HG02884 (cell line): Measurements from ENCODE around the gene CREBRF.
"Not testable (repeated sequence)": the region's sequence is repeated elsewhere in the genome, so short reads cannot be mapped to it uniquely, and the experiment has no call there.

Source experiments
- ATAC-seq: cut with Tn5 transposase; IDR thresholded peaks from one replicate; pipeline ENCODE4 v1.9.1; 2021; ENCODE audit warnings: mild to moderate bottlenecking, moderate library complexity; ENCODE audit not compliant: unreplicated experiment

The CREBRF gene

GRCh38 chr5:173033923-173034322, 22.2 kb upstream of the CREBRF start:
- no peak for ATAC-seq

- peak; percentile 48 for ATAC-seq
Measured at GRCh38 chr5:173035904-173036707, 20.0 kb upstream of the CREBRF start.

DNA sequence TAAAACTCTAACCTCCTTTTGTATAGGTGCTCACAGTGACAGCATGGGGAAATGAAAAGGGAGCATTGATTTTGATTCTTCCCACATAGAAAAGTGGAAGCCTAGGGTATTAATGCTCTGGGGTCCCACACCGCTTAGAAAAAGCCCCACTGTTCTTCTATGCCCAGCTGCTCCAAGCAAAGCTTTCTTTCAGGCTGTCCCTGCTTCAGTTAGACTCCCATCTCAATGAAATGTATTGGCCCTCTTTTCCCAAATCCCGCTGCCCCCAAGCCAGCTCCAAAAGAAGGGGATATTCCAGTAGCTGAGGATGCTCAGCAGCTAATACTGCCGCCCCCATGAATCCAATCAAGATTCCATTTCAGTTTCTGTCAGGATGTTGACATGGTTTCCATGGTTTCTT, 17.0 kb upstream of the CREBRF start:
- ATAC-seq: no peak

DNA sequence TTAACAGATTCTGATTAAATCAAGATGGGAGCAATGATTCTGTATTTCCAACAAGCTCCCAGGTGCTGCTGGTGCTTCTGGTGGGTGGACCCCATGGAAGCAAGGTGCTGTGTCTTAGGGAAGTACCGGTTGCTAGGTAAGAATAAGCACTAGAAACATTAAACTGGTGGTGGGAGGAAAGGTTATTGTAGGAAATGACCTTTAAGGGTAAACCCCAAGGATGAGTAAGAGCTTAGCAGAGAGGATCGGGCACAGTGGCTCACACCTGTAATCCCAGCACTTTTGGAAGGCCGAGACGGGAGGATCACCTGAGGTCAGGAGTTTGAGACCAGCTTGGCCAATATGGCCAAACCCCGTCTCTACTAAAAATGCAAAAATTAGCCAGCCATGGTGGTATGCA, 16.2 kb upstream of the CREBRF start:
- ATAC-seq: no peak

DNA sequence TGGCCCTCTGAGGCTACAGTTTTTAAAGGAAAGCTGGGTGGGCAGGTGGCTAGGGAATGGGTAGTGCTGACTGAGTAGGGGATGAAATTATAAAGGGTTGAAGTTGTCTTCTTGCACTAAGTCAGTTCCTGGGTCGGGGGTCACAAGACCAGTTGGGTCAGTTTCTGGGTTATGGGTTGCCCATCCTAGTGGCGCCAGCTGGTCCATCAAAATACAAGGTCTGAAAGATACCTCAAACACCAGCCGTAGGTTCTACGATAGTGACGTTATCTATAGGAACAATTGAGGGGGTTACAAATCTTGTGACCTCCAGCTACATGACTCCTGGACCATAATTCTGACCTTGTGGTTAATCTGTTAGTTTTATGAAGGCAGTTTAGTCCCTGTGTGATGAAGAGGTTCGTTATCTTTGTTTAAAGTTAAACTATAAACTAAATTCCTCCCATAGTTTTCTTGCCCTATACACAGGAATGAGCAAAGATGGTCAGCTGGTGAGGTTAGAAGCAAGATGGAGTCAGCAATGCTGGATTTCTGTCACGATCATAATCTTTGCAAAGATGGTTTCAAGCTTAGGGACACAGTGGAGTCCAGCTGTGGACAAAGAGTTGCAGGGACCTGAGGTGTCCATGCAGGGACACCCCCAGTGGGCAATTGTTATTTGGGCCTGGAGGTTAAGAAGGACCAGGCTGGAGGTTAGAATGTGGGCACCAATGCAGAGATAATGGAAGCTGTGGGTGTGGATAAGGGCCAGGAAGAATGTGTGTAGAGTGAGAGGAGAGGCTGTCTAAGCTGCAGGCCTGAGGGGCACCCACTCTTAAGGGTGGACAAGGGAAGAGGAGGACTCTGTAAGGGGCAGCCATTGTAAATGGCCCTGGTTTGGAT, 14.0 kb upstream of the CREBRF start:
- no peak for ATAC-seq

GRCh38 chr5:173042763-173043107, 13.4 kb upstream of the CREBRF start:
- ATAC-seq: no peak

- no peak for ATAC-seq
Measured at GRCh38 chr5:173045474-173045873, 10.7 kb upstream of the CREBRF start.

- ATAC-seq: not testable (repeated sequence)
Measured at GRCh38 chr5:173047096-173047837, 8.9 kb upstream of the CREBRF start.

DNA sequence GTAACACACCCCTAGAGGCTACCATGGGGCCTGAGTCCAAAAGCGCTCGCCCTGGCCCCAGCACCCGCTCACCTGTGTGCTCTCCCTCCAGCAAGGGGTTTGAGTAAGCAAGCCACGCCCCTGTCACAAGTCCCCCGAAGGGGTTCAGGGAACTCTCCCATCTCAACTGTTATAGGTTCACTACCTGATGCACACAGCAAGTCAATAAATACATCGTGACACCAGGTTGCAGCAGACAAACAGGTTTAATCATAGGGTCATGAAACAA, 8.4 kb upstream of the CREBRF start:
- no peak for ATAC-seq

DNA sequence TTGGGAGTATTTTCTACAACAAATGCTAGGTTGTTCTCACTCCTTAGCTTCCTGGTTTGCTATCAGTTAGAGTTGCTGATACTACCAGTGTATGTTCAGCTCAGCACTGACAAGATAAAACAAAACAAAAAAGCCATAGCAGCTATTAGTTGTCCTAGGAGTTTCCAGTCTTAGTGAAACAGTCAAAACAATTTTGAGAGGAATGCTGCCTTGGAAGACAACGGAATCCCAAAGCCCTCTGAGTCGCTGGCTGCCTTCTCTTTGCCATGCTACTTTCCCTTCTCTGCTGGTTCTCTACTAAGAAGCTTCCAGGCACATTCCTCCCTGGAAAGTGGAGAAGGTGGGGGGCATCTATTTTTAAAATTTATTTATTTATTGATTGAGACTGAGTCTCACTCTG, 5.4 kb upstream of the CREBRF start:
- no peak for ATAC-seq

DNA sequence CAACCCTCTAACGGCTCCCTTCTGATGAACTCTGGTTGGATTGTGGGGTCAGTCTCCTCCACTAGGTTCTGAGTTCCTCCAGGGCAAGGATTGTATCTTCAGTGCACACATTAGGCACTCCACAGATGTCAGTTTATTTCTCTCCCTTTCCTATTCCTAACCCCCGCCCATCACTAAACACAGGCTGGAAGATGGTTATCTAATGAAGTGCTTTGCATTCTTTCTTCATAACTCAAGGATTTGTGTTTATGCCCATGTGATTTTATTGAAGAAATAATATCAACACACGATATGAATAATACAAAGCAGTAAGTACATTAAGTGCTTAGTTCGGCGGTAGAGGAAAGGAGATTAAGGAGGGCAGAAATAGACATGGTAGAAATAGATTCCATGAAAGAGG, 4.4 kb upstream of the CREBRF start:
- ATAC-seq: no peak

GRCh38 chr5:173053041-173053440, 3.1 kb upstream of the CREBRF start:
- no peak for ATAC-seq

DNA sequence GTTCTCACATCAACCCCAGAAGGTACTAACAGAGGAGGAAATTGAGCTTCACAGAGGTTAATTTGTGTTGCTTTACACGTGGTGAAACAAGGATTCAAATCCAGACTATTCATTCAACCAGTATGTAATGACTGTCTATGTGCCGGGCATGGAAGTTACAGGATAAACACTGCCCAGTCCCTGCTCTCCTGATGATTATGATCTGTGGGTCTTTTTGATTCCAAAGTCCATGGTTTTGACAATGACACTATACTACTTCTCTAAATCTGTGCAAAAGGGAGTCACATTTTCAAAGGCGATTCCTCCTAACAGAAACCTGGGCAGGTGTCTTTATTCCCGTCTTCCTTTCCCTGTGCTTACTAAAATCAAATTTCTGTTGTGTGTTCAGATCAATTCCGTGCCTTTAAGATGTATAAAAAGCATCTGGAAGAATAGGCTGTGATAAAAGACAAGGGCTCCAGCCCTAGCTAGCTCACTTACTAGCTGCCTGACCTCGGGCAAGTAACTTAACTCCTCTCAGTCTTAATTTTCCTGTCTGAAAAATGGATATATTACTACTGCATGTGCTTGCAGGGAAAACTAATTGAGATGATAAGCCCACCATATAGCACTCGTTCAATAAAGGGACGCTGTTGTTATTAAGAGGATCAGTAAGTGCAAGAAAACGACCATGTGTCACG, 970 bp upstream of the CREBRF start:
- no peak for ATAC-seq

DNA sequence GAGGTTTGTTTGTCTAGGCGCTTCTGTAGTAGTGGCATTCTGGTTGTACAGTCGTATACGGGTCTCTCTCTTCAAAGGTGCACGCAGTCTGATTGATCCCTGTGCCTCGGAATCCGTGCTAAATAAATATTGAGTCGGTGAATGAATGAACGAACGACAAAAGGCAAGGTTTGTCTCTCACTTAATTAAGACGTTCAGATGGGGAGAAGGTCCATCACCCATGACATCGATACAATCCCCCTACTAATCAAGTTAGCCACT, 500 bp upstream of the CREBRF start:
- no peak for ATAC-seq

- peak; percentile 17 for ATAC-seq
Measured at GRCh38 chr5:173056783-173057061, 570 bp downstream of the CREBRF start.

- ATAC-seq: peak; percentile 80
Measured at GRCh38 chr5:173057062-173057924, 1.1 kb downstream of the CREBRF start.

- no peak for ATAC-seq
Measured at GRCh38 chr5:173062141-173062540, 6.0 kb downstream of the CREBRF start.

DNA sequence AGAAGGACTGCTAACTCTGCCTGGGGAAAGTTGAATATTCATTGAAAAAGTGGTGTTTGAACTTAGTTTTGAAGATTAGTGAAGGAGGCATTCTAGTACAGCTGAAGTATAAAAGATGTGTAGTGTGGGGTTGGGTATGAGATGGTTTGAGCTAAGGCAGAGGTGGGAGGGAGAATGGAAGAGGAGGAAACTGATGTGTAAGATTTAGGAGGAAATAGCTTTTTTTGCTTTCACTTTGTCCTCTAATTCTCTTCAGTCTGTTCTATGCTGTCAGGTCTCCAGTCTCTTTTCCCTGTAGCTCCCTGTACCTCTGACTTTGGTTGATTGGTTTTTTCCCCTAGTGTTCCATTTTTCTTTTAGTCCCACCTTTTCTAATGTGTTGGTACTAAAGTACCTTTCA, 9.0 kb downstream of the CREBRF start:
- no peak for ATAC-seq

- ATAC-seq: no peak
Measured at GRCh38 chr5:173069671-173070070, 13.5 kb downstream of the CREBRF start.

GRCh38 chr5:173075137-173075843, 19.1 kb downstream of the CREBRF start:
- ATAC-seq: no peak
